ENCODE measurements around the gene SLC30A9. TPM values are rescaled to one million over a fixed set of nuclear protein-coding genes. Genes with fewer than 3 reads are reported as not detected.

SLC30A9 gene
- total RNA-seq, 1 donor from 2014 or later, result 50.3 TPM

DNA sequence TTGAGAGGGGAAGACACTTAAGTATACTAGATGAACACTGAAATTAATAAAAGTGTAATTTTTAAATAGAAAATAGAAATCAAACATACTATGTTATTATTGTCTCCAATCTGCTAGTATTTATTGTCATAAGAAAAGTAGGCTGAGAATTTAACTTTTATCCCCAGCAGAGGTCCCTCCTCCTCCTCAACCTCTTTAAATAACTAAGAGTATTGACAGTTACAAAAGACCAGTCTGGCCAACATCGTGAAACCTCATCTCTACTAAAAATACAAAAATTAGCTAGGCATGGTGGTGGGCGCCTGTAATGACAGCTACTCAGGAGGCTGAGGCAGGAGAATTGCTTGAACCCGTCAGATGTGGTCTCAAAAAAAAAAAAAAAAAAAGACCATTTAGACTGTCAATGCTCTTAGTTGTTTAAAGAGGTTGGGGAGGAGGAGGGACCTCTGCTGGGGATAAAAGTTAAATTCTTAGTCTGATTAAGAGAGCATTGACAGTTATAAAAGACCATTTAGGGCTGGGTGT, 4.2 kb downstream of the SLC30A9 start:
- Histone ChIP-seq H3K36me3 (no peaks in the 10 kb centered on the region), H3K9me3 (no peaks in the 10 kb centered on the region), H3K4me1 (peaks cover 29% of the 10 kb centered on the region), H3K4me3 (no peak overlapping the region), H3K27me3 (no peaks in the 10 kb centered on the region), H3K27ac (no peak overlapping the region)
- intact Hi-C loops (cut with DNase I), result no loop called here
- DNase-seq (ENCODE audit: extremely low spot score in 2 of 2), result no peak
- no peak for TF ChIP-seq POLR2A (IDR thresholded peaks at IDR 0.05)
- TF ChIP-seq POLR2AphosphoS5 (IDR thresholded peaks at IDR 0.05; ENCODE audit: insufficient read depth in 1 of 2, low read depth in 1 of 2), result no peak
- TF ChIP-seq, protein P1, sequence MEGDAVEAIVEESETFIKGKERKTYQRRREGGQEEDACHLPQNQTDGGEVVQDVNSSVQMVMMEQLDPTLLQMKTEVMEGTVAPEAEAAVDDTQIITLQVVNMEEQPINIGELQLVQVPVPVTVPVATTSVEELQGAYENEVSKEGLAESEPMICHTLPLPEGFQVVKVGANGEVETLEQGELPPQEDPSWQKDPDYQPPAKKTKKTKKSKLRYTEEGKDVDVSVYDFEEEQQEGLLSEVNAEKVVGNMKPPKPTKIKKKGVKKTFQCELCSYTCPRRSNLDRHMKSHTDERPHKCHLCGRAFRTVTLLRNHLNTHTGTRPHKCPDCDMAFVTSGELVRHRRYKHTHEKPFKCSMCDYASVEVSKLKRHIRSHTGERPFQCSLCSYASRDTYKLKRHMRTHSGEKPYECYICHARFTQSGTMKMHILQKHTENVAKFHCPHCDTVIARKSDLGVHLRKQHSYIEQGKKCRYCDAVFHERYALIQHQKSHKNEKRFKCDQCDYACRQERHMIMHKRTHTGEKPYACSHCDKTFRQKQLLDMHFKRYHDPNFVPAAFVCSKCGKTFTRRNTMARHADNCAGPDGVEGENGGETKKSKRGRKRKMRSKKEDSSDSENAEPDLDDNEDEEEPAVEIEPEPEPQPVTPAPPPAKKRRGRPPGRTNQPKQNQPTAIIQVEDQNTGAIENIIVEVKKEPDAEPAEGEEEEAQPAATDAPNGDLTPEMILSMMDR (IDR thresholded peaks at IDR 0.05), result no peak

GRCh38 chr4:41998019-41998418, 7.7 kb downstream of the SLC30A9 start:
- Histone ChIP-seq H3K4me3 (no peak overlapping the region), H3K27me3 (no peaks in the 10 kb centered on the region), H3K4me1 (peaks cover 4% of the 10 kb centered on the region), H3K9me3 (no peaks in the 10 kb centered on the region), H3K36me3 (no peaks in the 10 kb centered on the region), H3K27ac (no peak overlapping the region)
- DNase-seq (ENCODE audit: extremely low spot score in 2 of 2), result no peak
- intact Hi-C loops (cut with DNase I), result no loop called here
- TF ChIP-seq POLR2A (IDR thresholded peaks at IDR 0.05) (no peak), POLR2AphosphoS5 (IDR thresholded peaks at IDR 0.05; ENCODE audit: insufficient read depth in 1 of 2, low read depth in 1 of 2) (no peak)
- TF ChIP-seq, protein P1 (IDR thresholded peaks at IDR 0.05), result no peak

DNA sequence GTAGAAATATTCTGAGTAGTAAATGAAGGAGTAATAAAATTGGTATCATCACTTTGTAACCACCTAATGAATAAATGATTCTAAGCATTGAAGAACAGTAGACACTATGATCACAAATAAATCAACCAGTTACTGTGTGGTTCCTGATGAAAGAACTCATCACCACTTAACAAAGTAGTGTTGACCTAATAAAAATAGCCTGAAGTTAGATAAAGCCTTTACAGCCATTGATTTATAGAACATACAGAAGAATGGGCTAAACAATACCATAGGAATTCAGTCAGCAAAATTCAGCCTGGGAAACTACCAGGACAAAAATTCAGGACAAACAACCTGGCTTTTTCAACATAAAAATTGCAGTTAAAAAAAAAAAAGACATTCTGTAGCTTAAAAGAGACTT, 9.0 kb downstream of the SLC30A9 start:
- TF ChIP-seq, protein P1 (IDR thresholded peaks at IDR 0.05), result no peak
- intact Hi-C loops (cut with DNase I), result no loop called here
- H3K4me3 ChIP-seq, result no peak overlapping the region
- no peaks in the 10 kb centered on the region for H3K9me3 ChIP-seq
- H3K27me3 ChIP-seq, result no peaks in the 10 kb centered on the region
- H3K36me3 ChIP-seq, result no peaks in the 10 kb centered on the region
- no peak overlapping the region for H3K27ac ChIP-seq
- H3K4me1 ChIP-seq, result no peaks in the 10 kb centered on the region
- DNase-seq (ENCODE audit: extremely low spot score in 2 of 2), result no peak

- no peaks in the 10 kb centered on the region for H3K9me3 ChIP-seq
- intact Hi-C loops (cut with DNase I), result no loop called here
- H3K4me1 ChIP-seq, result no peaks in the 10 kb centered on the region
- H3K36me3 ChIP-seq, result no peaks in the 10 kb centered on the region
- no peak for DNase-seq (ENCODE audit: extremely low spot score in 2 of 2)
- no peaks in the 10 kb centered on the region for H3K27me3 ChIP-seq
- H3K27ac ChIP-seq, result no peak overlapping the region
- H3K4me3 ChIP-seq, result no peak overlapping the region
- TF ChIP-seq POLR2AphosphoS5 (IDR thresholded peaks at IDR 0.05; ENCODE audit: insufficient read depth in 1 of 2, low read depth in 1 of 2), result no peak
- TF ChIP-seq POLR2A (IDR thresholded peaks at IDR 0.05), result no peak
- TF ChIP-seq, protein P1 (IDR thresholded peaks at IDR 0.05), result no peak
These were observed 17.9 kb downstream of the SLC30A9 start for GRCh38 chr4:42008011-42008786.

DNA sequence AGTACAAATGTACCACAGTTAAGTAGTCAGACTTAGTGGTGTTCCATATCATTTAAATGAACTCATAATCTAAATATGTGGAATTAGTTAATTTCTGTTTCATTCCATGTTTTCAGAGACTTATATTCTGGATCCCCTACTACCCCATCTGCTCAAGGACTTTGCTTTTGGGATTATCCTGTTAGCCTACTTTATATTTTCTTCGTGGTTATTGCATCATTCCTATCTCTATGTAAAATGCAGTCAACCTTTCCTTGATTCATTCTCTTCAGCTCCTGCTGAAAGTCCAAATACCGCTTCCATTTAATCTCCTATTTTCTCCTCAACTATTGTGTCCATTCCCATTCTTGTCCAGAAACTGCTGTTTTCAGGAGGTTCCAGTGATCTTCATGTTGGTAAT, 25.1 kb downstream of the SLC30A9 start:
- no peaks in the 10 kb centered on the region for H3K9me3 ChIP-seq
- H3K4me1 ChIP-seq, result no peaks in the 10 kb centered on the region
- H3K27ac ChIP-seq, result no peak overlapping the region
- TF ChIP-seq, protein P1 (IDR thresholded peaks at IDR 0.05), result no peak
- TF ChIP-seq POLR2A (IDR thresholded peaks at IDR 0.05) (no peak), POLR2AphosphoS5 (IDR thresholded peaks at IDR 0.05; ENCODE audit: insufficient read depth in 1 of 2, low read depth in 1 of 2) (no peak)
- DNase-seq (ENCODE audit: extremely low spot score in 2 of 2), result no peak
- intact Hi-C loops (cut with DNase I), result no loop called here
- H3K4me3 ChIP-seq, result no peak overlapping the region
- H3K36me3 ChIP-seq, result no peaks in the 10 kb centered on the region
- H3K27me3 ChIP-seq, result no peaks in the 10 kb centered on the region
